GM21619 (cell line): ENCODE data around the gene STXBP4.

Source experiments
- ATAC-seq: cut with Tn5 transposase; IDR thresholded peaks from one replicate; pipeline ENCODE4 v1.9.1; 2021; ENCODE audit not compliant: unreplicated experiment

Gene STXBP4

DNA sequence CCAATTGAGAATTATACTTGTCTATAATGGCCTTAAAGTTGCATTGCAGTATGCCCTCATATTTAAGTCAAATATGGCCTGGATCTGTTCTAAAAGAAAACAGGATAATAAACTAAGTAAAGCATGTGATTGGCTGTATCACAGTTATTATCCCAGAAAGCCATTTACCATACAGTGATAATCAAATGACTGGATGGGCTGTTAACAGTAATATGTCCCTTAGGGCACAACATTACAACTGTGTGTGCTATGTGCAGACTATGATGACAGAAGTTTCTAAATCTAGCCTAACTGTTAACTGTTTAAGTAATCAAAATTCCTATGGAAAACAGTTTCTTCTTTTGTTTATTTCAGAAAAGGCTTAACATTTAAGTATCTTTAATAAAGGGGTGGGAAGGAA, 145.7 kb downstream of the STXBP4 start:
- no peak for ATAC-seq

DNA sequence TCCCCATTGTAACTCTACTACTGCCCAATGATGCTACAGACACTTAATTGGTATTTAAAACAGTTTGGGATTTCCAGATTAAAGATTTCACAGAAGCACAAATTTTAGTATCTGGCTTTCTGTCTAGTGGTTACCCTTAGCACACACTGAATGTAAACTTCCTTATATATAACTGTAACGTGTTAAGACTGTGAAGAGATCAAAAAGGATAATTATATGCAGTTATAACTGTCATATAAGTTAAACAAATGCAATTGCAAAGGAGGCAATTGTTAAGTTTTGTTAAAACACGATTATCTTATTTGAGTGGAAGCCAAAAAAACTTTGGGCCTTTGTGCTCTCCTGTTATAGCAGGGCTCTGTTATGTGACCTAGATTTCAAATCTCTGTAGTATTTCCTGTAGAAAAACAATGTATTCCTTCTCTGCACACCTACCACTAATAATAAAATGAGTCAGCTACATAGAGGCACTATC, 147.9 kb downstream of the STXBP4 start:
- ATAC-seq: no peak

DNA sequence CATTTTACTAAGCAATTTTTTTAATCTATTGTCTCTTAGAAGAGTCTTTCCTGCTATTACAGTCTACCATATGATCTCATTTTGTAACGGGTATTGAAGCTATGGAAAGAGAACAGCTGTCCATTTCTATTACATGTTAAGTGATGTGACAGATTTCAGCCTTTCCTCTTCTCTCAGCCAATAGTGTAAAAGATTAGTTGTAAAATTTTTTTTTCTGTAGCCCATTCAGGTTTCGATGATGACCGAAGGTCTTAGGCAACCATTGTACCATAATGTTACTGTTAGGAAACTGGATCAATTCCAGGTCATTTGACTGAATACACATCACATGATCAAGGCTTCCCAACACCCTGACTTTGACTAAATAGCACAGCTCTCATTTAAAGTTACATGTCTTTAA, 148.6 kb downstream of the STXBP4 start:
- ATAC-seq: no peak

DNA sequence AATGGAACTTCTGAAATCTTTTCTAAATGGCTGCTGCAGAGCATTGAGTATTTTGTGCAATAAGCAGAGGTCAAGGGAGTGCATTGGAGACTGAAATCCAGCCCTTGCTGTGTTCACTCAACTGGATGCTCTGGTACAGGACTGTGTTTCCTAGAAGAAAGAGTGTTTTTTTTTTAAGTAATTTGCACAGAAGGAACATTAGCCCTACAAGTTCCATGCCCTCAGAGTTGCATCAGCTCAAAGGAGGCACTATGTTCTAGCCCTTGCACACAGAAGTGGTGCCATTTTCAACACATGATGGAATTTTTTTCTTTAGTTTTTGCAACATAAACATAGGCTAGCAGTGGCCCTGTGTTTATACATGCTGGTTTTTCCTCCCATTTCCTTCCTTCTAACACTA, 152.1 kb downstream of the STXBP4 start:
- ATAC-seq: no peak

DNA sequence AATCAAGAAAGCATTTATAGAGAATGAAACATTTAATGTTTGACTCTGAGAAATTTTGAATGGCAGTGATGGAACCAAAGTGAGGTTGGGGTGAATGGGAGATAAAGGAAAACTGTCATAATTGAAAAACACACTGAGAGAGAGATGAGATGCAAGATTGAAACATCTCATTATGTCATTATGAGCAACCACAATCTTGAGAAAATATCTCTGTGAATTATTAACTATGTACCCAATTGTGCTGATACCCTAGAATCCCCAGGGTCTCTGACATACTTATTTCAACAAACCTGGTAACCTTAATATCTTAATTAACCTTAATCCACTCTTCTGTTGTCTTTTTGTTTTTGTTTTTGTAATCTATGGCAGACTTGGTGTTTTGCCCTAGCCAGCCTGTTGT, 152.7 kb downstream of the STXBP4 start:
- no peak for ATAC-seq

DNA sequence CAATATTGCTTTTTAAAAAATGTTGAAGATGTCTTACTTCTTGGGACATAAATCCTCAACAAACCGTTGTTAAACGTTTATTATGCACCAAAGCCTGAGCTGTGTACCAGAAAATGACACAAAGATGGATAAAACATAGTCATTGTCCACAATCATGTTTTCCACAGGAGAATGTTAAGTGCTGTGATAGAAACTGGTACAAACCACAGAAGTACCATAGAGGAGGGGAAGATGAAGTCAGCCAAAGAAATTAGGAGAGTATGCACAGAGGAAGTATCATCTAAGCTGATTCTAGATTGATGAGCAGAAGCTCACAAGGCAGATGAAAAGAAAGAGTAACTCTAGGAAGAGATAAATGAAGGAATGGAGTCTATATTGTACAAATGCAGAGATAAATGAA, 153.5 kb downstream of the STXBP4 start:
- ATAC-seq: no peak

DNA sequence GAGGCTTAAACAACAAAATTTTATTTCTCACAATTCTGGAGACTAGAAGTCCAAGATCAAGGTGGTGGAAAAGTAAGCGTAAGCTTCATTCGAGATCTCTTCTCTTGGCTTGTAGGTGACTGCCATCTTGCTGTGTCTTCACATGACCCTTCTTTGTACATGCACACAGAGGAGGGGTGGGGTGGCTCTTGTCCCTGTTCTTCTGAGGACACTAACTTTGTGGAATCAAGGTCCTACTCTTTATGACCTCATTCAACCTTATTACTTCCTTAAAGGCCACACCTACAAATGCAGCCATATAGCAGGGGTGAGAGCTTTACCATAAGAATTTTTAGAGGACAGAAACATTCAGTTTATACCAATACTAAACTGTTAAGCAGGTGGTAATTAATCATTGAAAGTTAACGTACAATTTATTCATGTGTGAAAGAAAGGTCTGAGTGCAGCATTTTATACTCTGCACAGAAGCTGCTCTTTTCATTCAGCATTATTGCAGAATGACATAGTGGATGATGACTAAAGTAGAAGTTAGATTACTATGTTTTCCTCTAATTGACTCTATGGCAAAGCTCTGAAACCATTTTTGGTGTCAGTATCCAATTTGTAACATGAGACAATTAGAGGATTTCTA, 156.3 kb downstream of the STXBP4 start:
- ATAC-seq: no peak

DNA sequence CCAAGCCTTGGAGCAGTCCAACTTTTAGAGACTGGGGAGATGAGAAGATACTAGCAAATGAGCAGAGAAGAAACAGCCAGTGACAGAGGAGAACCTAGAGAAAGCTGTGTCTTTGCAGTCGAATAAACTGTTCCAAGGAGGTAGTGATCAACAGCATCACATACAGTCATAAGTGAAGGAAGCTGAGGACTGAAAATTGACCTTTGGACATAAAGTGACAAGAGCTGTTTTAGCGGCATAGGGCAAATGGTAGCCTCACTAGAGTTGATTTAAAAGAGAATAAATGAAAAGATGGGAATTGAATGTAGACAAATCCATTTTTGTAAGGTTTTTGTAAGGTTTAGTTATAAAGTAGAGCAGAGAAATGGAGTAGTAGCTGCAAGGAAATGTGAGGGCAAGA, 165.0 kb downstream of the STXBP4 start:
- no peak for ATAC-seq

DNA sequence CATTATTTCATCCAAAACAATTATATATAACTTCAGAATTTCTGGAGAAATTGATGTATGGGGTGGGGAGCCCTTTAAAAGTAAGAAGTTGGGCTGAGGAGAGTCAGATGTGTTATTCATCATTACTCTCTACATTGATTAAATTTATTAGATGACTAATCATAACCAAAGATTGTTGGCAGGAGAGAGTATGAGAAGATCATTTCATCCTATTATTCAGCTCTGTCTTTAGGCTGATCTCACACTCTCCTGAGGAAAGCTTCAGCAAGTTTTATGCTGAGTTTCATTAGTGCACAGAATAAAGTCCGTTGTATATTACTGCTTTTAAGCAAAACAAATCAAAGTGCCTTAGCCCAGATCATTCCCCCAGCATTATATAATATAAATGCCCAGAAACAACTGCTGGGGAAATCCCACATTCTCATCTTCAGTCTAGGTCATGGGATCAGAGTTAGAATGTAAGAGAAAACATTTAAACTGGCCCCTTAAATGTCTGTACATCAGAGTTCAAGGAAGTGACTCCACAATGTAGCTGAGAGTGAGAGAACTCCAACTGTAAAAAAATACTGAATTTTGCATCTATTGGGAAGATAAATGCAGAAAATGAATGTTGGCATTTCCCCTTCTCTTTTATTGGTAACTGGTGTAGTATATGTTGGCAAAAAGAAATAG, 166.1 kb downstream of the STXBP4 start:
- ATAC-seq: no peak

DNA sequence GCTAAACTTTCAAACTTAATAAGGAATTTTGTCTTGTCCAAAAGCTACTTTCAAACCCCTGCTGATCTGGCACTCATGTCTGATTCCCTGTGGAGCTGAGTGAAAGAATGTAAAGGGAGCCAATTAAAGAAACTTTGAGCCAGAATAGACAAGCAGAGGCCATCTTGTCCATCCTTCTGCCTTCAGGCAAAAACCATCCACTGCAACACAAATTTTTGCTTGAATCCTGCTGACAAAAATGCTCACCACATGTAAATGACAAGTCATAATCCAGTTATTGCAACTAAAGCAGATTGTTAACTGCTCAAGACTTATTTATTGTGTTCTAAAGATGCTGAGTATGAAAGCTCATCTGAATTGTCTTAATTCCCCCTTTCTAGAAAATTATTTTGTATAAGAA, 172.2 kb downstream of the STXBP4 start:
- no peak for ATAC-seq

DNA sequence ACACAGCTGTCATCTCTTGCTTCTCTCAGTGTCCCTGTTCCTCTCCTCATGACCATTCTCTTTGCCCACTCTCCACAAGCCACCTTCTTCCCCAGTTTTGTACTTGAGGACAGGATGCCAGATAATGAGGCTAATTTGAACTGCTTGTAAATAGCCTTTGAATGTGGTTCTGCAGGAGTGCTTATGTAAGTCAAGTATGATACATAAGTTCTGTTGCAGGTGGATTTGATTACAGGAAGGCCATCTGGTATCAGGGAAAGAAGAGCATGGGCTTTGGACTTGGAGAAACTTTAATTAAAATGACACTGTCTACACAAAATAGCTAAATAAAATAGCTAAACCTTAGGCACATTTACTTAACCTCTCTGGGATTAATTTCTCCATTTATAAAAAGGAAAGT, 176.0 kb downstream of the STXBP4 start:
- ATAC-seq: no peak

DNA sequence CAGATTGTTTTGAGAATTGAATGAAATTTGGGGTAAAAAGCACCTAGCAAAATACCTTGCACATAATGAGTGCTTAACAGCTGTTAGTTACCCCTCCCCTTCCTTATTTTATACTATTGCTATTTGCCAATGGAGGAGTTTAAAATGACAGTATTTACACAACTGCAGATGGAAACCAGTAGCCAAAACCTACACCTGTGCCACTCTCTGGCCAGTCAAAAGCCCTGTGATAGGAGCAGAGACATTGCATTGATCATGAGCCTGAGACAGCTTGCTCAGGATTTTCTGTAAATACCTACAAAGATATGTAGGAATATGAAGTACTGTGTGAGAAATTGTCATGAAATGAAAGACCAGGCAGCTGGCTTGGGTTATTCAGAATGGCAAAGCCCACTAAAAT, 180.9 kb downstream of the STXBP4 start:
- no peak for ATAC-seq

DNA sequence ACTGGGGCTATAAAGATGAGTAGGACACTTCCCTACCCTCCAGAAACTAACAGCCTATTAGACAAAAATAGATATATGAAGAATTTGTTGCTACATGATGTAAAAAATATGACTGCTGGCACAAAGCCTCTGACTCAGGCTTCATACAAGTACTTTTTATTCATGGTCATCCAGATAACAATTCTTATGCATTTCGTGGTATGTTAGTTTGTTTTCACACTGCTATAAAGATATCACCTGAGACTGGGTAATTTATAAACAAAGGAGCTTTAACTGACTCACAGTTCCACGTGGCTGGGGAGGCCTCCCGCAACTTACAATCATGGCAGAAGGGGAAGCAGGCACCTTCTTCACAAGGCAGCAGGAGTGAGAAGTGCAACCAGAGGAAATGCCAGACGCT, 183.7 kb downstream of the STXBP4 start:
- no peak for ATAC-seq

DNA sequence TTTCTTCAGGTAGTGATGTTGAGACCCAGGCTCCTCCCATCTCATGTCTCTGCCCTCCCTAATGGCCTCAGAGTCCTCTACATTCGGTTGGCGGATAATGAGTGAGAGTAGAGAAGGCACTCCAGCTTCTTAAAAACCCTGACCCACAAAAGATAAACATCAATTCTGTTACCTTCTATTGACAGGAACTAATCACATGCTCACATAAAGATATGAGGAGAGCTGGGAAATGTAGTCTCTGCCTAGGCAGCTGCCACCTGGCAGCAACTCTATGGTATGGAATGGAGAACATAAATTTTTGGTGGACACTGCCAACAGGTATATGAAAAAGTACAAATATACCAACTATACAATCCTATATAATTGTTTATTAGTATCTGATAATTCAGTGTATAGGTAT, 185.5 kb downstream of the STXBP4 start:
- no peak for ATAC-seq

DNA sequence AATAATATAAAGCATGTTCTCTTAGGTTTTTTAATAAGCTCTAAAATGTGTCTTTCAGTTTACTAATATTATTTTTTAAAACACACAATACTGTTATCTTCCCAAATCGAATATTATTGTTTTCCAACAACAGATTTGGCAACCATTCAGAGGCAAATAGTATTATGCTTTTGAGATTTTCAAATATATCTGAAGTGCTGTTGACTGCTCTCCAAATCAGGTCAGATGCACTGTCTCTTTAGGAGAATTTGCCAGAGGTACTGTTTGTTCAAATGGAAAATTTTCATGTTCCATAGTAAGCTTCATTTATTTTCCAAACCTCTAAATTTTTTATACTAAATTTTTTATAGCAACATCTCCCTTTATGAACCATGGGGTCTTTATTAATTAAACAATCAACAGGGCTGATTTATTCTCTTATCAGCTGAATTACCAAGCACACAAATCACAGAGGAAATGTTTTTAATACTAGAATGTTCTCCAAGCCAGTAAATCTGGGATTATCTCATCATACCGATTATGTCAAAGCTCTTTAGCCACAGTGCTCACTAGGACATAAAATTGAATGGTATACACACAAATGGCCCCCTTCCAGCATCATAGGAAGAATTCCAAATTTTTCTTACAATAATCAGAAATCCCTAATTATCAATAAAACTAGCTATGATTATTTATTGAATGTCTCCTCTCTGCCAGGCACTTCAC, 187.4 kb downstream of the STXBP4 start:
- ATAC-seq: no peak

DNA sequence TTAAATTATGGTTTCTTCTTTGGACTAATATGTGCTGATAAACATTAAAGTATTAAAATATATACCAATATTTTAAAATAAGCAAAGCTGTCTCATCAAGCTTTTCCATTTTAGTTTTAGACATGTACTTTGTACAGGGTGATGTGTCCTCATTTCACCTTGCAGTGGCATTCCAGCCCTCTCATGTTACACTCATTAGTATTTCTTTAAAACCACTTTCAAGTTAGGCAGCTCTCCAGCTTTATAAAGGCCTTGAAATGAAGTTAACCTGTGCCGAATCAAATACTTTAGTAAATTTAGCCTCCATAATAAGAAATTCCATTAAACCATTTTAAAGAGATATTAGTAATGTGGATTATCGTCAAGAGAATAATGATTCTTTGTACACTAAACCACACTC, 188.6 kb downstream of the STXBP4 start:
- ATAC-seq: no peak

DNA sequence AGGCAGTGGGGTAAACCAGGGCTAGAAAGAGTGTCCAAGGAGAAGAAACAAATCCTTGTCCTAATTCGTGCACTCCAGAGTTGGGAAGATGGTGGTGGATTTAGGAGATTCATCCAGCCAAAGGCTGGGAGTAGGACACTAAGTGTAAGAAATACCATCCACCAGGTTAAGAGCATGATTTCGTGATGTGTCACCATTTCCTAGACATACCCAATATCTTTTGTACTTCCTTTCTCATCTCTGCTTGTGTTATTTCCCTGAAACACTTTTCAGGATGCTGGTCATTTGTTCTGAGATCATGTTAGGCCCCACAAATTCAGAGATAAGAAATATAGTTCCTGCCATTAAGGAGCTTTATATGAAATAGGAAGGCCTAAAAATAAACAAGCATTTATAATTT, 189.9 kb downstream of the STXBP4 start:
- no peak for ATAC-seq

DNA sequence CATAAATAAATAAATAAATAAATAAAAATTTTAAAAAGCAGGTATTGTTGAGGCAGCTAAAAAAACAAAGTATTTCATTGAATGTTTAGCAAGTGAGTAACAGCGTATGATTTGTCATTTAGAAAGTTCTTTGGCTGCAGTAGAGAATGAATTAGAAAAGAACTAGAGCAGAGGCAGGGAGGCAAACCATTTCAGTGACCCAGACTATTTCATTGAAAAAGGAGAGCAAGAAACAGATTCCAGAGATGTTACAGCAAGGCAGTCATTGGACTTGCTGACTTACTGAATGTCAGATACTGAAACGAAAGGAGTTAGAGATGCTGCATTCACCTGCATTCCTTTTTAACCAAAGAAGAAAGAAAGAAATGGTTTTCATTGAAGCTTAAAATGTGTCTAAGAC, 190.7 kb downstream of the STXBP4 start:
- ATAC-seq: no peak

DNA sequence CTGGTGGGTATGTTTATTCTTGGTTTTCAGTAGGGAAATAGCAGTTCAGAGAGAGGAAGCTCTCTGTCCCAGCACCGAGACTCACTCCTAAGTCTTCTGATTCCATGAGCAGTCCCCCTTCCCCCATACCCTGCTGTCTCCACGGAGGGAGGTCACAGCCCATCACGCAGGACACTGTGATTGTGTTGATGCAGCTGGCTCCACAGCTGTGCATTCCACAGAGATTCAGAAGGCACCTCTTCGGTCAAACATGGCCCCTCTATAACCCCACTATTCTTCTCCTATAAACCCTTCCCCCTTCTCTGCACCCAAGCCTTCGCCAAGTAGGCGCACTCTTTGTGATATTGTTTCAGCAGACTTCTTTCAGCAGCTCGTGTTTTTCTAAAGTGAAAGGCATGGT, 191.9 kb downstream of the STXBP4 start:
- ATAC-seq: no peak

DNA sequence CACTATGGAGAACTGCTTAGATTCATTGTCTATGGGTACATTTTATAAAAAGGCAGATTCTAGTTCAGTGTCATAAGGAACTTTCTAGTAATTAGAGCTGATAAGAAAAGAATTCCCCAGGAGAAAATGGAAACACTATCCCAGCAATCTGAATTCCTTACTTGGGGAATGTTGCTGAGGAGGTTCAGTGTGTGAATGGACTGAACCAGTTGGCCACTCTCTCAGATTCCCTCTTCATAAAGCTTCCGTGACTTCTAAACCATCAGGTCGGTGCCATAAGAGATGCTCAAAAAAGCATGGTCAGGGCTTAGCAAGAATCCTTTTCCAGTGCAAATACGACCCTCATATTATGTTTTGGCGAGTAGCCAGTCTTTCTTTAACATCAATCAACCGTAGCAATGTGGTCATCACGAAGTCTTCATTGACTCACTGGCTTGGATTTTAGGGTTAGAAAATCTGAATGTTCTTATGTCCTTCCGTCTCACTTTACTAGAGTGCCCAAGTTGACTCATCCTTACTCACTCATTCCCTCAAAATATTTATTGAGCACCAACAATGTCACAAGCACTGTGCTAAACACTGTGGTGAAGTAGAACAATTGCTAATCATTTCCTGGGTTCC, 193.5 kb downstream of the STXBP4 start:
- no peak for ATAC-seq

DNA sequence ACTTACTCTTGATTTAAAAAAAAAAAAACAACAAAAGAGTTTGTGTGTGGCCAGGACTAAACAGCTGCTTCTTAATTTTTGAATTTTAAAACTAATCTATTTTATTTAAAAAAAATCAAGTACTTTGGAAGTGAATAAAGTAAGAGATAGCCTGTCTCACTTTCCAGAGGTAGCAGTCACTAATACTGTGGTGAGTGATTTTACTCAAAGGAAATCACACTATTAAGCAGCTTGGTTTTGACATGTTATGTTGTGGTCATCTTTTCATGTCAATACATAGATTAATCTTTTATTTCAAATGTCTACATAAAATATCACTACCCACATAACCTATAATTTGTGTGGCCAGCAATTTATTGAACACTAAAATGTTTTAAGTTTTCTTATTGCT, 194.0 kb downstream of the STXBP4 start:
- ATAC-seq: no peak

DNA sequence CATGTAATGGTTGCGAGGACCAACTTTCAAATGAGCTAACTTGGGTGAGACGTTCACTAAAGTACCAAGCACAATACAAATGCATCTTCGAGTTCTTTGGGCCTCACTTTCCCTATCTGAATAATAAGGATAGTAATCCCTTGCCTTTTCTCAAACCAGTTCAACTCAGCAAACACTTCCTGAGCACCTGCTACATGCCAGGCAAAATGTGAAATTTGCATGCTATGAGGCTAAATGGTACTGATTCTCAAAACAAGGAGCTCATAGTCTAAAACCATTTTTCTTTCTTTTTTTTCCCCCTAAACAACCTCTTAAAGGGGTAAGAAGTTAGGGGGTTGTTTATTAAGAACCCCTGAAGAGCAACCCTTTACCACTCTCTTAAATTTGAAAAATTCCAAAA, 194.8 kb downstream of the STXBP4 start:
- no peak for ATAC-seq
